ENCODE measurements around the gene PTPN7. TPM values are rescaled to one million over a fixed set of nuclear protein-coding genes. Genes with fewer than 3 reads are reported as not detected.

PTPN7 gene
- total and polyA plus RNA-seq, 2 donors (not counting 3 experiments of a cell fraction or from before 2014, with no cell fraction given): 0.86 to 1.8 TPM

- TF ChIP-seq MAX (IDR thresholded peaks at IDR 0.05; ENCODE audit: insufficient read depth, insufficient read length): no peak
- no peak for TF ChIP-seq FOS (IDR thresholded peaks at IDR 0.05; ENCODE audit: borderline replicate concordance, insufficient read depth, low read length)
- no peak for TF ChIP-seq POLR2A (IDR thresholded peaks at IDR 0.05; ENCODE audit: low read depth, low read length)
- no peak for TF ChIP-seq EZH2 (IDR thresholded peaks at IDR 0.05; ENCODE audit: borderline replicate concordance, low read depth, low read length, severe bottlenecking)
- no peak for TF ChIP-seq JUN (IDR thresholded peaks at IDR 0.05; ENCODE audit: borderline replicate concordance, insufficient read depth, insufficient read length, low read depth)
- no peak overlapping the region for H3K4me2 ChIP-seq (ENCODE audit: insufficient read depth, low read length)
- no peaks in the 10 kb centered on the region for H3K9me1 ChIP-seq (replicated peaks; ENCODE audit: control insufficient read depth, extremely low read depth, insufficient read depth, low read length)
- no peak overlapping the region for H3K27ac ChIP-seq (ENCODE audit: insufficient read depth, low read depth, low read length)
- no peaks in the 10 kb centered on the region for H4K20me1 ChIP-seq (replicated peaks; ENCODE audit: control insufficient read depth, extremely low read depth, insufficient read depth, low read length)
- H2AFZ ChIP-seq (ENCODE audit: low read depth, low read length): no peak overlapping the region
- FAIRE-seq: no peak
- no peaks in the 10 kb centered on the region for H3K4me1 ChIP-seq (ENCODE audit: control insufficient read depth, extremely low read depth, insufficient read depth, low read length)
- CTCF ChIA-PET: interaction anchor here (1.0 to 4.5 kb wide), 3 partner anchors 9 to 132 kb away, joined by 3 to 19 read pairs (median 4); partner anchors contain the start of gene GPR37L1
- POLR2A ChIA-PET: no interaction called here
- dilution Hi-C loops (cut with MboI; ENCODE audit: extremely low pct_ligation_motif_present, low sequenced_read_pairs): no loop called here
- no peaks in the 10 kb centered on the region for H3K79me2 ChIP-seq (ENCODE audit: control insufficient read depth, insufficient read depth, low read length)
- no peaks in the 10 kb centered on the region for H3K27me3 ChIP-seq (ENCODE audit: control insufficient read depth in 2 of 2, insufficient read depth in 2 of 2, low read length in 2 of 2)
- BruUV-seq (replicated peaks): no TSS peak
- intact Hi-C loops (cut with micrococcal nuclease): no loop called here
- peaks cover 9 to 29% of the 10 kb centered on the region in 2 experiments for H3K36me3 ChIP-seq (ENCODE audit: control insufficient read depth in 2 of 2, extremely low read depth in 1 of 2, insufficient read depth in 2 of 2, low read length in 2 of 2)
- DNase-seq (ENCODE audit: low read depth, low spot score): no peak
- H3K9me3 ChIP-seq (replicated peaks; ENCODE audit: control insufficient read depth, insufficient read depth, low read length): no peaks in the 10 kb centered on the region
- H3K9ac ChIP-seq (replicated peaks; ENCODE audit: extremely low read depth, insufficient read depth, low read length): no peak overlapping the region
- no peak overlapping the region for H3K4me3 ChIP-seq (replicated peaks in 1 of 3; ENCODE audit: insufficient read depth in 1 of 3, low read depth in 1 of 3, low read length in 3 of 3)
Observed at GRCh38 chr1:202131956-202132821, 28.2 kb downstream of the PTPN7 start.

All from endothelial cell of umbilical vein (primary cell).